ENCODE results near the gene MKRN2.

DNA sequence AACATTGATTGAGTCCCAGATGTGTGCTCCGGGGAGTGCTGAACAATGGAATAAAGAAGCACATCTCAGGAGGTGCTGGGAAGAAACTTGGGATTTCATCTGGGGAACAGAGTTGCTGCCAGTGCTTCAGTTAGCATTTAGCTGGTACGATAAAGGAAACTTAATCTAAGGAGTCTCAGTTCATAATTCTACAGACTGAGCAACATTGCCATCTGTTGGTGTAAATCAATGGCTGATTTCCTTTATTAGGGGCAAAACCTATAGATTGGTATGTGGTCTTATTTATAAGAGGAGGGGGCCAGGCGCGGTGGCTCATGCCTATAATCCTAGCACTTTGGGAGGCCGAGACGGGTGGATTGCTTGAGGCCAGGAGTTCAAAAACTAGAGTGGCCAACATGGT is 20.5 kb upstream of the MKRN2 start:
- TF ChIP-seq CTCF (IDR thresholded peaks at IDR 0.05) = no peak
- no peak for TF ChIP-seq POLR2A (IDR thresholded peaks at IDR 0.05)
- TF ChIP-seq POLR2AphosphoS5 (IDR thresholded peaks at IDR 0.05) = no peak
- no peak for TF ChIP-seq EP300 (IDR thresholded peaks at IDR 0.05)
